A673 (cell line): Measurements from ENCODE around the gene UGT2B7. TPM values are rescaled to one million over a fixed set of nuclear protein-coding genes. Genes with fewer than 3 reads are reported as not detected.

Experiments used
- BruUV-seq: library from RNA; stranded (reverse); fragments of 400-500 nt; replicated peaks from 2 replicates; lab custom pipeline; 2021; lab: Mats Ljungman, UMichigan
- CTCF ChIA-PET: fragments of 300-600 bp; sonication (Branson Sonifier 250); formaldehyde crosslinking; loops from one replicate; lab custom pipeline; 2022; ENCODE audit warnings: antibody characterized with exemption; lab: Charles Lee
- POLR2A ChIA-PET: fragments of 300-600 bp; sonication (Branson Sonifier 250); formaldehyde crosslinking; loops from one replicate; lab custom pipeline; 2022; ENCODE audit warnings: antibody characterized with exemption; ENCODE audit not compliant: low non-redundant PET; lab: Charles Lee
- DNase-seq: peaks from one replicate; pipeline ENCODE4 v3.0.0-alpha.2; 2015; ENCODE audit warnings: low spot score
- H3K27ac ChIP-seq: fragments of 200-600 bp; sonication (generic); 2 replicates; pipeline ENCODE4 v1.5.1; 2016; ENCODE audit warnings: mixed run types, low read depth, mild to moderate bottlenecking, mixed read lengths, antibody characterized with exemption, low read length; ENCODE audit not compliant: poor library complexity, severe bottlenecking
- H3K27me3 ChIP-seq: fragments of 200-600 bp; sonication (generic); replicated peaks from 2 replicates; pipeline ENCODE4 v1.6.1; 2017; ENCODE audit warnings: mixed run types, low read depth, mild to moderate bottlenecking, mixed read lengths, antibody characterized with exemption, low read length; ENCODE audit not compliant: insufficient read depth, poor library complexity
- H3K36me3 ChIP-seq: fragments of 200-600 bp; sonication (generic); 2 replicates; pipeline ENCODE4 v1.6.1; 2016; ENCODE audit warnings: mixed run types, mild to moderate bottlenecking, mixed read lengths, antibody characterized with exemption, low read length; ENCODE audit not compliant: insufficient read depth, poor library complexity, severe bottlenecking
- H3K4me1 ChIP-seq: fragments of 200-600 bp; sonication (generic); 2 replicates; pipeline ENCODE4 v1.6.1; 2017; ENCODE audit warnings: mixed run types, mild to moderate bottlenecking, mixed read lengths, antibody characterized with exemption, low read length; ENCODE audit not compliant: insufficient read depth, poor library complexity, severe bottlenecking
- H3K4me3 ChIP-seq: fragments of 200-600 bp; sonication (generic); 2 replicates; pipeline ENCODE4 v1.5.1; 2016; ENCODE audit warnings: low read depth, mixed run types, mild to moderate bottlenecking, mixed read lengths, low read length; ENCODE audit not compliant: poor library complexity, severe bottlenecking
- H3K9me3 ChIP-seq: fragments of 200-600 bp; sonication (generic); 2 replicates; pipeline ENCODE4 v1.6.1; 2016; ENCODE audit warnings: mixed run types, low read depth, mild to moderate bottlenecking, mixed read lengths, antibody characterized with exemption, low read length; ENCODE audit not compliant: poor library complexity, severe bottlenecking
- CTCF ChIP-seq: fragments of 300-800, 200-600 bp; sonication (generic); conservative IDR thresholded peaks from 2 replicates; pipeline ENCODE4 v1.5.1; 2017; ENCODE audit warnings: low read depth, mild to moderate bottlenecking, antibody characterized with exemption, low read length, moderate library complexity, mixed read lengths
- EZH2 ChIP-seq: fragments of 200-600 bp; sonication (generic); IDR thresholded peaks from 2 replicates; pipeline ENCODE4 v1.6.1; 2017; ENCODE audit warnings: borderline replicate concordance, low read depth, mild to moderate bottlenecking, mixed read lengths, antibody characterized with exemption, low read length; ENCODE audit not compliant: poor library complexity, severe bottlenecking
- intact Hi-C: fragments of 100-400 bp; cut with micrococcal nuclease; formaldehyde crosslinking; loops from one replicate; pipeline ENCODE4 v1.10.0; 2022; ENCODE audit not compliant: unreplicated experiment
- total RNA-seq: library from RNA; stranded (reverse); gene quantifications from 2 replicates; pipeline ENCODE4 v1.2.3, GENCODE V29; 2021

The UGT2B7 gene
- total RNA-seq, 1 experiment from 2014 or later = not detected

- CTCF ChIA-PET = no interaction called here
- H3K27ac ChIP-seq = no peak overlapping the region
Observed at GRCh38 chr4:69058410-69059059, 37.7 kb upstream of the UGT2B7 start.

GRCh38 chr4:69060651-69061308 is 35.5 kb upstream of the UGT2B7 start:
- intact Hi-C loops = loop anchor here (5.0 kb wide), 1 partner anchor 107 kb away; no protein-coding TSS in a partner anchor
- TF ChIP-seq EZH2 = no peak
- ChIA-PET CTCF (interaction anchor here (0.5 kb wide), 1 partner anchor 556 kb away, joined by 3 read pairs; no protein-coding TSS in a partner anchor), POLR2A (no interaction called here)
- Histone ChIP-seq H3K27me3 (no peaks in the 10 kb centered on the region), H3K4me1 (no peaks in the 10 kb centered on the region), H3K4me3 (no peak overlapping the region), H3K36me3 (no peaks in the 10 kb centered on the region), H3K9me3 (no peaks in the 10 kb centered on the region), H3K27ac (no peak overlapping the region)
- no TSS peak for BruUV-seq
- peak; percentile 27 for DNase-seq

More at GRCh38 chr4:69058410-69059059, 37.7 kb upstream of the UGT2B7 start:
- DNase-seq = no peak
- no peaks in the 10 kb centered on the region for H3K4me1 ChIP-seq
- POLR2A ChIA-PET = no interaction called here
- BruUV-seq = no TSS peak
- H3K27me3 ChIP-seq = no peaks in the 10 kb centered on the region
- no peaks in the 10 kb centered on the region for H3K9me3 ChIP-seq
- H3K4me3 ChIP-seq = no peak overlapping the region
- TF ChIP-seq CTCF (no peak), EZH2 (no peak)
- intact Hi-C loops = no loop called here
- H3K36me3 ChIP-seq = no peaks in the 10 kb centered on the region

- intact Hi-C loops = loop anchor here (5.0 kb wide), 1 partner anchor 103 kb away; no protein-coding TSS in a partner anchor
- Histone ChIP-seq H3K36me3 (no peaks in the 10 kb centered on the region), H3K4me3 (no peak overlapping the region), H3K27me3 (no peaks in the 10 kb centered on the region), H3K27ac (no peak overlapping the region), H3K4me1 (no peaks in the 10 kb centered on the region), H3K9me3 (no peaks in the 10 kb centered on the region)
- BruUV-seq = no TSS peak
- no peak for DNase-seq
- no peak for TF ChIP-seq CTCF
- TF ChIP-seq EZH2 = no peak
- POLR2A ChIA-PET = no interaction called here
- CTCF ChIA-PET = no interaction called here
Observed at GRCh38 chr4:69064391-69064790, 31.9 kb upstream of the UGT2B7 start.
